WTC11 (cell line): ENCODE data around the gene KLC1. TPM values are rescaled to one million over a fixed set of nuclear protein-coding genes. Genes with fewer than 3 reads are reported as not detected.

Source experiments
- ATAC-seq: fragments of 200-7000 bp; cut with Tn5 transposase; 2 replicates; pipeline ENCODE4 v1.10.0; 2021; ENCODE audit warnings: mild to moderate bottlenecking, moderate library complexity
- CTCF ChIA-PET: fragments of 300-600 bp; sonication (Branson Sonifier 250); formaldehyde crosslinking; loops from one replicate; lab custom pipeline; 2021; ENCODE audit warnings: antibody characterized with exemption; lab: Charles Lee
- POLR2A ChIA-PET: fragments of 350-600 bp; sonication (Branson Sonifier 250); formaldehyde crosslinking; loops from one replicate; lab custom pipeline; 2021; ENCODE audit warnings: antibody characterized with exemption; lab: Charles Lee
- DNase-seq: peaks from one replicate; pipeline ENCODE4 v3.0.0; 2021; ENCODE audit warnings: low spot score
- H3K27ac Mint-ChIP-seq: 2 replicates; pipeline ENCODE4 v1.8.0; 2021; ENCODE audit warnings: mixed read lengths
- H3K27me3 Mint-ChIP-seq: 2 replicates; pipeline ENCODE4 v1.8.0; 2021; ENCODE audit warnings: low read depth, mild to moderate bottlenecking, moderate library complexity, mixed read lengths
- H3K36me3 Mint-ChIP-seq: 2 replicates; pipeline ENCODE4 v1.8.0; 2021; ENCODE audit warnings: mixed read lengths
- H3K4me1 Mint-ChIP-seq: 2 replicates; pipeline ENCODE4 v1.8.0; 2022; ENCODE audit warnings: mixed read lengths
- H3K4me3 Mint-ChIP-seq: 2 replicates; pipeline ENCODE4 v1.8.0; 2021; ENCODE audit warnings: mild to moderate bottlenecking, moderate library complexity, mixed read lengths
- H3K9me3 Mint-ChIP-seq: 2 replicates; pipeline ENCODE4 v1.8.0; 2021; ENCODE audit warnings: mixed read lengths
- CBFB ChIP-seq: sonication (generic); formaldehyde crosslinking; IDR thresholded peaks from 2 replicates; pipeline ENCODE4 v1.8.1; 2022; ENCODE audit warnings: mild to moderate bottlenecking, low read depth, missing genetic modification reagents
- GABPB1 ChIP-seq: sonication (generic); formaldehyde crosslinking; IDR thresholded peaks from 2 replicates; pipeline ENCODE4 v1.8.1; 2023; ENCODE audit warnings: mild to moderate bottlenecking, missing genetic modification reagents
- MXD4 ChIP-seq: fragments of 250-450 bp; sonication (Bioruptor Pico); IDR thresholded peaks from 2 replicates; pipeline ENCODE4 v1.8.0; 2021; ENCODE audit warnings: mild to moderate bottlenecking, moderate library complexity, borderline replicate concordance
- NR2C2 ChIP-seq: sonication (generic); formaldehyde crosslinking; IDR thresholded peaks from 2 replicates; pipeline ENCODE4 v1.8.0; 2022; ENCODE audit warnings: mild to moderate bottlenecking, missing genetic modification reagents
- SMAD4 ChIP-seq: sonication (generic); formaldehyde crosslinking; IDR thresholded peaks from 2 replicates; pipeline ENCODE4 v1.8.0; 2022; ENCODE audit warnings: mild to moderate bottlenecking, missing genetic modification reagents
- SP1 ChIP-seq: sonication (generic); formaldehyde crosslinking; conservative IDR thresholded peaks from 2 replicates; pipeline ENCODE4 v1.8.1; 2022; ENCODE audit warnings: missing genetic modification reagents
- TCF7 ChIP-seq: sonication (generic); formaldehyde crosslinking; IDR thresholded peaks from 2 replicates; pipeline ENCODE4 v1.8.0; 2022; ENCODE audit warnings: mild to moderate bottlenecking, low read depth, missing genetic modification reagents, moderate library complexity
- ZNF121 ChIP-seq: sonication (generic); formaldehyde crosslinking; IDR thresholded peaks from 2 replicates; pipeline ENCODE4 v1.8.0; 2023; ENCODE audit warnings: missing genetic modification reagents
- ZNF138 ChIP-seq: sonication (generic); formaldehyde crosslinking; conservative IDR thresholded peaks from 2 replicates; pipeline ENCODE4 v1.8.1; 2022; ENCODE audit warnings: mild to moderate bottlenecking, moderate library complexity, missing genetic modification reagents
- ZNF263 ChIP-seq: sonication (generic); formaldehyde crosslinking; IDR thresholded peaks from 2 replicates; pipeline ENCODE4 v1.8.1; 2022; ENCODE audit warnings: low read depth, mild to moderate bottlenecking, moderate library complexity, missing genetic modification reagents
- ZNF416 ChIP-seq: fragments of 250-450 bp; sonication (Bioruptor Pico); IDR thresholded peaks from 2 replicates; pipeline ENCODE4 v1.9.0; 2021; ENCODE audit warnings: mild to moderate bottlenecking, inconsistent platforms
- total RNA-seq: library from RNA; stranded (reverse); gene quantifications from 3 replicates; pipeline ENCODE4 v1.2.3, GENCODE V29; 2021
- TF ChIP-seq, protein P1 (sequence below): sonication (generic); formaldehyde crosslinking; IDR thresholded peaks from 2 replicates; pipeline ENCODE4 v1.8.0; 2022; ENCODE audit warnings: mild to moderate bottlenecking, missing genetic modification reagents
- TF ChIP-seq, protein P2 (sequence below): sonication (generic); formaldehyde crosslinking; IDR thresholded peaks from 2 replicates; pipeline ENCODE4 v1.8.1; 2023; ENCODE audit warnings: mild to moderate bottlenecking, missing genetic modification reagents, borderline replicate concordance
- TF ChIP-seq, protein P3 (sequence below): fragments of 250-450 bp; sonication (Bioruptor Pico); conservative IDR thresholded peaks from 2 replicates; pipeline ENCODE4 v1.9.0; 2021; ENCODE audit warnings: mild to moderate bottlenecking
- TF ChIP-seq, protein P4 (sequence below): sonication (generic); formaldehyde crosslinking; IDR thresholded peaks from 2 replicates; pipeline ENCODE4 v1.8.0; 2022; ENCODE audit warnings: mild to moderate bottlenecking, missing genetic modification reagents
- TF ChIP-seq, protein P5 (sequence below): fragments of 200-600 bp; IDR thresholded peaks from 2 replicates; pipeline ENCODE4 v1.8.0; 2022; ENCODE audit warnings: antibody characterized with exemption
- TF ChIP-seq, protein P6 (sequence below): sonication (generic); formaldehyde crosslinking; IDR thresholded peaks from 2 replicates; pipeline ENCODE4 v1.8.1; 2023; ENCODE audit warnings: mild to moderate bottlenecking, missing genetic modification reagents, moderate library complexity

The KLC1 gene
- total RNA-seq, 1 experiment from 2014 or later = 171 TPM

DNA sequence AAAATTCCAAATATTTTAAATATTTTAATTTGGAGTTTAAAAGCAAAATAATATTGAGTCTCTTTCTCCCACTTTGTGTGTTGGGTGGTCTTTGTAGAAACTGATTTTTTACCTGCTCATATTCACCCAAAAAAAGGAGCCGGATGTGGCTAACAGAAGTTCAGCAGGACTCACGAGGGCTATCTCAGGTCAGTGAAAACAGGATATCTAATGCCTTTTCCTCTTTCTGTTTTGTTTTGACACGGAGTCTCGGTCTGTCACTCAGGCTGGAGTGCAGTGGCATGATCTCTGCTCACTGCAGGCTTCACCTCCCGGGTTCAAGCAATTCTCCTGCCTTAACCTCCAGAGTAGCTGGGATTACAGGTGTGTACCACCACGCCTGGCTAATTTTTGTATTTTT lies 35.4 kb upstream of the KLC1 start:
- peaks cover 14% of the 10 kb centered on the region for H3K4me1 Mint-ChIP-seq
- H3K27me3 Mint-ChIP-seq = no peaks in the 10 kb centered on the region
- ChIA-PET POLR2A (interaction anchor here (0.6 kb wide), 2 partner anchors 78 to 1830 kb away, joined by 3 to 4 read pairs; no protein-coding TSS in a partner anchor), CTCF (interaction anchor here (0.6 kb wide), 1 partner anchor 621 kb away, joined by 3 read pairs; no protein-coding TSS in a partner anchor)
- H3K4me3 Mint-ChIP-seq = no peak overlapping the region
- H3K9me3 Mint-ChIP-seq = no peaks in the 10 kb centered on the region
- no peak for ATAC-seq
- no peak for DNase-seq
- H3K36me3 Mint-ChIP-seq = peaks cover 10% of the 10 kb centered on the region
- TF ChIP-seq CBFB (CRISPR knock-in tag) (no peak), TCF7 (CRISPR knock-in tag) (no peak), ZNF138 (CRISPR knock-in tag) (no peak), SP1 (CRISPR knock-in tag) (no peak), ZNF416 (no peak), SMAD4 (CRISPR knock-in tag) (no peak), GABPB1 (CRISPR knock-in tag) (no peak), ZNF121 (CRISPR knock-in tag) (no peak), MXD4 (CRISPR knock-in tag) (no peak), NR2C2 (CRISPR knock-in tag) (no peak), ZNF263 (CRISPR knock-in tag) (no peak)
- TF ChIP-seq, protein P1, sequence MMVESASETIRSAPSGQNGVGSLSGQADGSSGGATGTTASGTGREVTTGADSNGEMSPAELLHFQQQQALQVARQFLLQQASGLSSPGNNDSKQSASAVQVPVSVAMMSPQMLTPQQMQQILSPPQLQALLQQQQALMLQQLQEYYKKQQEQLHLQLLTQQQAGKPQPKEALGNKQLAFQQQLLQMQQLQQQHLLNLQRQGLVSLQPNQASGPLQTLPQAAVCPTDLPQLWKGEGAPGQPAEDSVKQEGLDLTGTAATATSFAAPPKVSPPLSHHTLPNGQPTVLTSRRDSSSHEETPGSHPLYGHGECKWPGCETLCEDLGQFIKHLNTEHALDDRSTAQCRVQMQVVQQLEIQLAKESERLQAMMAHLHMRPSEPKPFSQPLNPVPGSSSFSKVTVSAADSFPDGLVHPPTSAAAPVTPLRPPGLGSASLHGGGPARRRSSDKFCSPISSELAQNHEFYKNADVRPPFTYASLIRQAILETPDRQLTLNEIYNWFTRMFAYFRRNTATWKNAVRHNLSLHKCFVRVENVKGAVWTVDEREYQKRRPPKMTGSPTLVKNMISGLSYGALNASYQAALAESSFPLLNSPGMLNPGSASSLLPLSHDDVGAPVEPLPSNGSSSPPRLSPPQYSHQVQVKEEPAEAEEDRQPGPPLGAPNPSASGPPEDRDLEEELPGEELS = no peak
- TF ChIP-seq, protein P2, sequence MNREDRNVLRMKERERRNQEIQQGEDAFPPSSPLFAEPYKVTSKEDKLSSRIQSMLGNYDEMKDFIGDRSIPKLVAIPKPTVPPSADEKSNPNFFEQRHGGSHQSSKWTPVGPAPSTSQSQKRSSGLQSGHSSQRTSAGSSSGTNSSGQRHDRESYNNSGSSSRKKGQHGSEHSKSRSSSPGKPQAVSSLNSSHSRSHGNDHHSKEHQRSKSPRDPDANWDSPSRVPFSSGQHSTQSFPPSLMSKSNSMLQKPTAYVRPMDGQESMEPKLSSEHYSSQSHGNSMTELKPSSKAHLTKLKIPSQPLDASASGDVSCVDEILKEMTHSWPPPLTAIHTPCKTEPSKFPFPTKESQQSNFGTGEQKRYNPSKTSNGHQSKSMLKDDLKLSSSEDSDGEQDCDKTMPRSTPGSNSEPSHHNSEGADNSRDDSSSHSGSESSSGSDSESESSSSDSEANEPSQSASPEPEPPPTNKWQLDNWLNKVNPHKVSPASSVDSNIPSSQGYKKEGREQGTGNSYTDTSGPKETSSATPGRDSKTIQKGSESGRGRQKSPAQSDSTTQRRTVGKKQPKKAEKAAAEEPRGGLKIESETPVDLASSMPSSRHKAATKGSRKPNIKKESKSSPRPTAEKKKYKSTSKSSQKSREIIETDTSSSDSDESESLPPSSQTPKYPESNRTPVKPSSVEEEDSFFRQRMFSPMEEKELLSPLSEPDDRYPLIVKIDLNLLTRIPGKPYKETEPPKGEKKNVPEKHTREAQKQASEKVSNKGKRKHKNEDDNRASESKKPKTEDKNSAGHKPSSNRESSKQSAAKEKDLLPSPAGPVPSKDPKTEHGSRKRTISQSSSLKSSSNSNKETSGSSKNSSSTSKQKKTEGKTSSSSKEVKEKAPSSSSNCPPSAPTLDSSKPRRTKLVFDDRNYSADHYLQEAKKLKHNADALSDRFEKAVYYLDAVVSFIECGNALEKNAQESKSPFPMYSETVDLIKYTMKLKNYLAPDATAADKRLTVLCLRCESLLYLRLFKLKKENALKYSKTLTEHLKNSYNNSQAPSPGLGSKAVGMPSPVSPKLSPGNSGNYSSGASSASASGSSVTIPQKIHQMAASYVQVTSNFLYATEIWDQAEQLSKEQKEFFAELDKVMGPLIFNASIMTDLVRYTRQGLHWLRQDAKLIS = no peak
- TF ChIP-seq, protein P3, sequence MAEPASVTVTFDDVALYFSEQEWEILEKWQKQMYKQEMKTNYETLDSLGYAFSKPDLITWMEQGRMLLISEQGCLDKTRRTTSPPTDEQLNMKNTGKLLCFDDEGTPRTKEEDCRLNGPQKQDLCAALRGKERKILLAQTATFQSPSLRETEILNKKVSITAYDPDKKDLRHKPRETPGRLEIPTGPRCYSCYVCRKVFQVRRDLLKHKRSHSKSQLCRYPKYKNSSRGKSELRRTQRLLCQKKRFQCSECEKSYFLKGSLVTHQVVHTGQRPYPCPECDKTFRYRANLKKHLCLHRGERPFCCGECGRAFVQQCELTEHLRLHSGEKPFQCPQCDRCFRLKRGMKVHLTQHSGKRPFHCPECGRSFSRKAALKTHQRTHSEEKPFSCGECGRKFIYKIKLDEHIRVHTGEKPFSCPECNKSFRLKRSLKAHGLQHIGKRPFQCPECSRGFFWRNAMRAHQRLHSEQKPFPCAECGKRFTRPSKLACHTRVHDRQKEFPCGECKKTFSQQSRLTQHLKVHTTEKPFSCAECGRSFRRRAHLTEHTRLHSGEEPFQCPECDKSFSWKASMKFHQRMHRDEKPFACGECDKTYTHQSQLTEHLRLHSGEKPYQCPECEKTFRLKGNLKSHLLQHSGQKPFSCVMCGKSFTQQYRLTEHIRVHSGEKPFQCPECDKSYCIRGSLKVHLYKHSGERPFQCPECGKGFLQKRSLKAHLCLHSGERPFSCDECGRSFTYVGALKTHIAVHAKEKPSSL = no peak
- TF ChIP-seq, protein P4, sequence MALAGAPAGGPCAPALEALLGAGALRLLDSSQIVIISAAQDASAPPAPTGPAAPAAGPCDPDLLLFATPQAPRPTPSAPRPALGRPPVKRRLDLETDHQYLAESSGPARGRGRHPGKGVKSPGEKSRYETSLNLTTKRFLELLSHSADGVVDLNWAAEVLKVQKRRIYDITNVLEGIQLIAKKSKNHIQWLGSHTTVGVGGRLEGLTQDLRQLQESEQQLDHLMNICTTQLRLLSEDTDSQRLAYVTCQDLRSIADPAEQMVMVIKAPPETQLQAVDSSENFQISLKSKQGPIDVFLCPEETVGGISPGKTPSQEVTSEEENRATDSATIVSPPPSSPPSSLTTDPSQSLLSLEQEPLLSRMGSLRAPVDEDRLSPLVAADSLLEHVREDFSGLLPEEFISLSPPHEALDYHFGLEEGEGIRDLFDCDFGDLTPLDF (CRISPR knock-in tag) = no peak
- TF ChIP-seq, protein P5, sequence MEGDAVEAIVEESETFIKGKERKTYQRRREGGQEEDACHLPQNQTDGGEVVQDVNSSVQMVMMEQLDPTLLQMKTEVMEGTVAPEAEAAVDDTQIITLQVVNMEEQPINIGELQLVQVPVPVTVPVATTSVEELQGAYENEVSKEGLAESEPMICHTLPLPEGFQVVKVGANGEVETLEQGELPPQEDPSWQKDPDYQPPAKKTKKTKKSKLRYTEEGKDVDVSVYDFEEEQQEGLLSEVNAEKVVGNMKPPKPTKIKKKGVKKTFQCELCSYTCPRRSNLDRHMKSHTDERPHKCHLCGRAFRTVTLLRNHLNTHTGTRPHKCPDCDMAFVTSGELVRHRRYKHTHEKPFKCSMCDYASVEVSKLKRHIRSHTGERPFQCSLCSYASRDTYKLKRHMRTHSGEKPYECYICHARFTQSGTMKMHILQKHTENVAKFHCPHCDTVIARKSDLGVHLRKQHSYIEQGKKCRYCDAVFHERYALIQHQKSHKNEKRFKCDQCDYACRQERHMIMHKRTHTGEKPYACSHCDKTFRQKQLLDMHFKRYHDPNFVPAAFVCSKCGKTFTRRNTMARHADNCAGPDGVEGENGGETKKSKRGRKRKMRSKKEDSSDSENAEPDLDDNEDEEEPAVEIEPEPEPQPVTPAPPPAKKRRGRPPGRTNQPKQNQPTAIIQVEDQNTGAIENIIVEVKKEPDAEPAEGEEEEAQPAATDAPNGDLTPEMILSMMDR = no peak
- TF ChIP-seq, protein P6, sequence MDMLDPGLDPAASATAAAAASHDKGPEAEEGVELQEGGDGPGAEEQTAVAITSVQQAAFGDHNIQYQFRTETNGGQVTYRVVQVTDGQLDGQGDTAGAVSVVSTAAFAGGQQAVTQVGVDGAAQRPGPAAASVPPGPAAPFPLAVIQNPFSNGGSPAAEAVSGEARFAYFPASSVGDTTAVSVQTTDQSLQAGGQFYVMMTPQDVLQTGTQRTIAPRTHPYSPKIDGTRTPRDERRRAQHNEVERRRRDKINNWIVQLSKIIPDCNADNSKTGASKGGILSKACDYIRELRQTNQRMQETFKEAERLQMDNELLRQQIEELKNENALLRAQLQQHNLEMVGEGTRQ = no peak
- TF ChIP-seq, all 79 proteins: peak for 0
- H3K27ac Mint-ChIP-seq = peak overlapping the region; percentile 70
